ENCODE results near the gene ARHGEF28.

DNA sequence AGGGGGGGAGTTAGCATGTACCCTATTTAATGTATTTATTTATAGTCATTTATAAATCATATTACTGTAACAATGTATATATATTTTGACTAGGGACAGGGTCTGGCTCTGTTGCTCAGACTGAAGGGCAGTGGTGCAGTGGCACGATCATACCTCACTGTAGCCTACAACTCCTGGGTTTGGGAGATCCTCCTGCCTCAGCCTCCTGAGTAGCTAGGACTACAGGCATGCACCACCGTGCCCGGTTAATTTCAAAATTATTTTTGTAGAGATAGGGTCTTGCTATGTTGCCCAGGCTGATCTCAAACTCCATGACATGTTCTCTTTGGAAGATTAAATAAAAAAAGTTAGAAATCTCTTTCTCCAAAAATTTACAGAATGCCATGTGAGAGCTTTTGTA, 52.8 kb downstream of the ARHGEF28 start:
- TF ChIP-seq, protein P1, sequence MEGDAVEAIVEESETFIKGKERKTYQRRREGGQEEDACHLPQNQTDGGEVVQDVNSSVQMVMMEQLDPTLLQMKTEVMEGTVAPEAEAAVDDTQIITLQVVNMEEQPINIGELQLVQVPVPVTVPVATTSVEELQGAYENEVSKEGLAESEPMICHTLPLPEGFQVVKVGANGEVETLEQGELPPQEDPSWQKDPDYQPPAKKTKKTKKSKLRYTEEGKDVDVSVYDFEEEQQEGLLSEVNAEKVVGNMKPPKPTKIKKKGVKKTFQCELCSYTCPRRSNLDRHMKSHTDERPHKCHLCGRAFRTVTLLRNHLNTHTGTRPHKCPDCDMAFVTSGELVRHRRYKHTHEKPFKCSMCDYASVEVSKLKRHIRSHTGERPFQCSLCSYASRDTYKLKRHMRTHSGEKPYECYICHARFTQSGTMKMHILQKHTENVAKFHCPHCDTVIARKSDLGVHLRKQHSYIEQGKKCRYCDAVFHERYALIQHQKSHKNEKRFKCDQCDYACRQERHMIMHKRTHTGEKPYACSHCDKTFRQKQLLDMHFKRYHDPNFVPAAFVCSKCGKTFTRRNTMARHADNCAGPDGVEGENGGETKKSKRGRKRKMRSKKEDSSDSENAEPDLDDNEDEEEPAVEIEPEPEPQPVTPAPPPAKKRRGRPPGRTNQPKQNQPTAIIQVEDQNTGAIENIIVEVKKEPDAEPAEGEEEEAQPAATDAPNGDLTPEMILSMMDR (IDR thresholded peaks at IDR 0.05) = no peak
- no peak for TF ChIP-seq EP300 (IDR thresholded peaks at IDR 0.05)
- no peak for TF ChIP-seq POLR2AphosphoS5 (IDR thresholded peaks at IDR 0.05)
- TF ChIP-seq POLR2A (IDR thresholded peaks at IDR 0.05) = no peak

Data from upper lobe of left lung (tissue), 4 donors.